Neural crest cell (in vitro differentiated cells): Measurements from ENCODE around the gene IGSF23. TPM values are rescaled to one million over a fixed set of nuclear protein-coding genes. Genes with fewer than 3 reads are reported as not detected.
"Not testable (repeated sequence)": the region's sequence is repeated elsewhere in the genome, so short reads cannot be mapped to it uniquely, and the experiment has no call there.

Experiments
- DNase-seq: peaks from one replicate; pipeline ENCODE4 v3.0.0; 2021; ENCODE audit warnings: low read depth, mixed read lengths, low spot score
- H3K27ac Mint-ChIP-seq: one replicate; pipeline ENCODE4 v1.8.0; 2021; ENCODE audit warnings: mild to moderate bottlenecking, mixed read lengths; ENCODE audit not compliant: unreplicated experiment
- H3K27me3 Mint-ChIP-seq: 2 replicates; pipeline ENCODE4 v1.8.0; 2021; ENCODE audit warnings: low read depth, mild to moderate bottlenecking, mixed read lengths
- H3K36me3 Mint-ChIP-seq: 2 replicates; pipeline ENCODE4 v1.8.0; 2021; ENCODE audit warnings: low read depth, mild to moderate bottlenecking, mixed read lengths
- H3K4me1 Mint-ChIP-seq: 2 replicates; pipeline ENCODE4 v1.8.0; 2021; ENCODE audit warnings: mixed read lengths
- H3K4me3 Mint-ChIP-seq: one replicate; pipeline ENCODE4 v1.8.0; 2021; ENCODE audit warnings: mild to moderate bottlenecking, mixed read lengths
- H3K9me3 Mint-ChIP-seq: 2 replicates; pipeline ENCODE4 v1.8.0; 2021; ENCODE audit warnings: mixed read lengths
- total RNA-seq: library from RNA; stranded (reverse); gene quantifications from 2 replicates; pipeline ENCODE4 v1.2.1, GENCODE V29; 2021
- TF ChIP-seq, protein P1 (sequence below): fragments of 200-600 bp; sonication (generic); conservative IDR thresholded peaks from 2 replicates; pipeline ENCODE4 v1.5.0; 2021; ENCODE audit warnings: antibody characterized with exemption, mild to moderate bottlenecking

Gene IGSF23
- total RNA-seq, 1 donor from 2014 or later: not detected

DNA sequence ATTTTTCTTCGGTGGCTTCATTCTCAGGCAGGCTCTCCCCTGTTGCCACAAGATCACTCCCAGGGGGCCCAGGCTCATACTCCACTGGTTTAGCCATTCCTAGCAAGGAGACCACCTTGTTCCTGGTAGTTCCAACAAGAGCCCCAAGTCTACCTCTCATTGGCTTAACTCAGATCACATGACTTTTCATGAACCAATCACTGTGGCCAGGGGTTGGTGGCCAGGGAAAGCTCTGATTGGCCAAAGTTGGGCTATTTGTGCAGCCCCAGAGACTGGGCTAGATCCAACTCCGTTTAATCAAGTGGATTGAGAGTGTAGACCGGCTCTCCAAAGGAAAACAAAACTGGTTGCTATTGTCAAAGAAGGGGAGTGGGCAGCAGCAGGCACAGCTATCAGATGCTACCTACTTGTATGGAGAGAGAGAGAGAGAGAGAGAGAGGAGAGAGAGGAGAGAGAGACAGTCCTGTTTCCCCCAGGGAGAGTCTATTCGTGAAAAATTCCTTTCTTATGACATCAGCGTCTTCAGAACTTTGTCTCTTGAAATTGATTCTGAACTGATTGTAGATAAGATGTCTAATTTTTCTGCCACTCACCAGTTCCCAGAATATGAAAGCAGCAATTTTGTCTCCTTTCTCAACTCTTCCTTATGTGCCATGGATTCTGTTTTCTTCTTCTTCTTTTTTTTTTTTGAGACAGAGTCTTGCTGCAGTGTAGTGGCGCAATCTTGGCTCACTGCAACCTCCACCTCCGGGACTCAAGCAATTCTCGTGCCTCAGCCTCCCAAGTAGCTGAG lies 63.9 kb downstream of the IGSF23 start:
- Mint-ChIP-seq H3K4me1 (peaks cover 8% of the 10 kb centered on the region), H3K4me3 (no peak overlapping the region), H3K9me3 (no peaks in the 10 kb centered on the region), H3K36me3 (no peaks in the 10 kb centered on the region), H3K27ac (peak overlapping the region; percentile 79), H3K27me3 (no peaks in the 10 kb centered on the region)
- TF ChIP-seq, protein P1, sequence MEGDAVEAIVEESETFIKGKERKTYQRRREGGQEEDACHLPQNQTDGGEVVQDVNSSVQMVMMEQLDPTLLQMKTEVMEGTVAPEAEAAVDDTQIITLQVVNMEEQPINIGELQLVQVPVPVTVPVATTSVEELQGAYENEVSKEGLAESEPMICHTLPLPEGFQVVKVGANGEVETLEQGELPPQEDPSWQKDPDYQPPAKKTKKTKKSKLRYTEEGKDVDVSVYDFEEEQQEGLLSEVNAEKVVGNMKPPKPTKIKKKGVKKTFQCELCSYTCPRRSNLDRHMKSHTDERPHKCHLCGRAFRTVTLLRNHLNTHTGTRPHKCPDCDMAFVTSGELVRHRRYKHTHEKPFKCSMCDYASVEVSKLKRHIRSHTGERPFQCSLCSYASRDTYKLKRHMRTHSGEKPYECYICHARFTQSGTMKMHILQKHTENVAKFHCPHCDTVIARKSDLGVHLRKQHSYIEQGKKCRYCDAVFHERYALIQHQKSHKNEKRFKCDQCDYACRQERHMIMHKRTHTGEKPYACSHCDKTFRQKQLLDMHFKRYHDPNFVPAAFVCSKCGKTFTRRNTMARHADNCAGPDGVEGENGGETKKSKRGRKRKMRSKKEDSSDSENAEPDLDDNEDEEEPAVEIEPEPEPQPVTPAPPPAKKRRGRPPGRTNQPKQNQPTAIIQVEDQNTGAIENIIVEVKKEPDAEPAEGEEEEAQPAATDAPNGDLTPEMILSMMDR: no peak
- DNase-seq: no peak

DNA sequence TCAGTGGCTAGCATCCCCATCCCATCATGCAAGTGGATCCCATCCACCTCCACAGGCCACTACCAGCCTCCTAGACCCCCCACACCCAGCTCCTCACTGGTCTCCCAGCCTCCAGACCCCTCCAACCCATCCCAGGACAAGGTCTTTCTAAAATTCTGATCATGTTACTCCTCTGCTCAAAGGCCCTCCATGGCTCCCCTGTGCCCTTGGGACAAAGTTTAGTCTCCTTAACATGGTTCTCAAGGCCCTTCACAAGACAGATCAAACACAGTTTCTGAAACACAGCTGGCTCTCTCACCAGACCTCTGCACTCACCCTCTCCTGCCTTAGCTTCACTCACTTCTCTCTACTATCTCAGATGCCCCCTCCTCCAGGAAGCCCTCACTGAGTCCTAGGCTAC lies 67.2 kb downstream of the IGSF23 start:
- Mint-ChIP-seq H3K9me3 (no peaks in the 10 kb centered on the region), H3K4me3 (no peak overlapping the region), H3K27ac (no peak overlapping the region), H3K4me1 (peaks cover 13% of the 10 kb centered on the region), H3K36me3 (no peaks in the 10 kb centered on the region), H3K27me3 (no peaks in the 10 kb centered on the region)
- TF ChIP-seq, protein P1: no peak
- DNase-seq: no peak

GRCh38 chr19:44681992-44682790 lies 68.8 kb downstream of the IGSF23 start:
- TF ChIP-seq, protein P1: no peak
- DNase-seq: no peak
- Mint-ChIP-seq H3K4me3 (no peak overlapping the region), H3K4me1 (peaks cover 10% of the 10 kb centered on the region), H3K9me3 (no peaks in the 10 kb centered on the region), H3K36me3 (no peaks in the 10 kb centered on the region), H3K27ac (peak overlapping the region; percentile 43), H3K27me3 (no peaks in the 10 kb centered on the region)

- H3K9me3 Mint-ChIP-seq: no peaks in the 10 kb centered on the region
- H3K27me3 Mint-ChIP-seq: no peaks in the 10 kb centered on the region
- no peaks in the 10 kb centered on the region for H3K36me3 Mint-ChIP-seq
- H3K27ac Mint-ChIP-seq: no peak overlapping the region
- TF ChIP-seq, protein P1: no peak
- peaks cover 5% of the 10 kb centered on the region for H3K4me1 Mint-ChIP-seq
- no peak for DNase-seq
- H3K4me3 Mint-ChIP-seq: no peak overlapping the region
Observed at GRCh38 chr19:44682807-44683206, 69.4 kb downstream of the IGSF23 start.

- no peak for DNase-seq
- Mint-ChIP-seq H3K4me3 (no peak overlapping the region), H3K36me3 (no peaks in the 10 kb centered on the region), H3K9me3 (no peaks in the 10 kb centered on the region), H3K4me1 (peaks cover 5% of the 10 kb centered on the region), H3K27me3 (no peaks in the 10 kb centered on the region), H3K27ac (no peak overlapping the region)
- TF ChIP-seq, protein P1: no peak
Observed at GRCh38 chr19:44683434-44684210, 70.3 kb downstream of the IGSF23 start.

GRCh38 chr19:44684396-44684795 lies 71.0 kb downstream of the IGSF23 start:
- H3K27me3 Mint-ChIP-seq, H3K36me3 Mint-ChIP-seq, H3K9me3 Mint-ChIP-seq, DNase-seq, H3K4me3 Mint-ChIP-seq, H3K4me1 Mint-ChIP-seq: not testable (repeated sequence)
- H3K27ac Mint-ChIP-seq: peak overlapping the region; percentile 19
